Activated naive CD8-positive, alpha-beta T cell treated with anti-CD3 and anti-CD28 coated beads, Interleukin-2, amount 50 U/mL, for 24 hours (primary cell): ENCODE data around the gene R3HDM2.

Source experiments
- ATAC-seq: fragments of 150-1000 bp; cut with Tn5 transposase; one replicate; pipeline ENCODE4 v1.10.0; 2021
- DNase-seq: peaks from one replicate; pipeline ENCODE4 v3.0.0; 2021
- H3K27ac Mint-ChIP-seq: one replicate; pipeline ENCODE4 v1.8.0; 2021; ENCODE audit warnings: mild to moderate bottlenecking, mixed read lengths
- H3K27me3 Mint-ChIP-seq: one replicate; pipeline ENCODE4 v1.8.0; 2021; ENCODE audit warnings: mixed read lengths
- H3K36me3 Mint-ChIP-seq: one replicate; pipeline ENCODE4 v1.8.0; 2021; ENCODE audit warnings: low read depth, mixed read lengths
- H3K4me1 Mint-ChIP-seq: one replicate; pipeline ENCODE4 v1.8.0; 2021; ENCODE audit warnings: mixed read lengths
- H3K4me3 Mint-ChIP-seq: one replicate; pipeline ENCODE4 v1.8.0; 2021; ENCODE audit warnings: mild to moderate bottlenecking, moderate library complexity, mixed read lengths
- H3K9me3 Mint-ChIP-seq: one replicate; pipeline ENCODE4 v1.8.0; 2021; ENCODE audit warnings: mixed read lengths

R3HDM2 gene

DNA sequence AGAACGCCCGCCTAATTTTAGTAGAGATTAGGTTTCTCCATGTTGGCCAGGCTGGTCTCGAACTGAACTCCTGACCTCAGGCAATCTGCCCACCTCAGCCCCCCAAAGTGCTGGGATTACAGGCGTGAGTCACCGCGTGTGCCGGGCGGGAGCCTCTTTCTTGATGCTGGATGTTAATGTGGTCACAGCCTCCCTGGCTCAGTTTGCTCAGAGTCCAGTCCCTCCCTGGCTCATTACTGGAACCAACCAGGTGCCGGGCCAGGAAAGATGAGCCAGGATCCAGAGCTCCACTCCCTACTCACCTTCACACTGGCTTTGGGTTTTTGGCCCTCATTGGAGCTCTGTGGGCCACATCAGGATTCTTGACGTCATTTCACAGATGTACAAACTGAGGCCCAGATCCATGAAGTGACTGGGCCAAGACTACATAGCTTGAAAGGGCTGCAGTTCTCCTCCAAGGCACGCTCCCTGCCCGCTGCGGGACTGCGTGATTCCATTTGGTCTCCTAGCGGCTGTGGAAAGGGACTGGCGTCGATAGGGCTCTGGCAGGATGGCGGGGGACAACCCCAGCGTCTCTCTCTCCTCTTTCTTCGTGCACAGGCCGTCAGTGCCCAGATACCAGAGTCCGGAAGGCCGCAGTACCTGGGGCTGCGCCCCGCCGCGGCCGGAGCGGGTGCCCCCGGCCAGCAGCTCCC lies 206.4 kb downstream of the R3HDM2 start:
- Mint-ChIP-seq H3K27me3 (peaks cover 72% of the 10 kb centered on the region), H3K4me1 (peaks cover 63% of the 10 kb centered on the region), H3K4me3 (no peak overlapping the region), H3K36me3 (no peaks in the 10 kb centered on the region), H3K9me3 (no peaks in the 10 kb centered on the region), H3K27ac (no peak overlapping the region)
- ATAC-seq (no peak), DNase-seq (no peak)

DNA sequence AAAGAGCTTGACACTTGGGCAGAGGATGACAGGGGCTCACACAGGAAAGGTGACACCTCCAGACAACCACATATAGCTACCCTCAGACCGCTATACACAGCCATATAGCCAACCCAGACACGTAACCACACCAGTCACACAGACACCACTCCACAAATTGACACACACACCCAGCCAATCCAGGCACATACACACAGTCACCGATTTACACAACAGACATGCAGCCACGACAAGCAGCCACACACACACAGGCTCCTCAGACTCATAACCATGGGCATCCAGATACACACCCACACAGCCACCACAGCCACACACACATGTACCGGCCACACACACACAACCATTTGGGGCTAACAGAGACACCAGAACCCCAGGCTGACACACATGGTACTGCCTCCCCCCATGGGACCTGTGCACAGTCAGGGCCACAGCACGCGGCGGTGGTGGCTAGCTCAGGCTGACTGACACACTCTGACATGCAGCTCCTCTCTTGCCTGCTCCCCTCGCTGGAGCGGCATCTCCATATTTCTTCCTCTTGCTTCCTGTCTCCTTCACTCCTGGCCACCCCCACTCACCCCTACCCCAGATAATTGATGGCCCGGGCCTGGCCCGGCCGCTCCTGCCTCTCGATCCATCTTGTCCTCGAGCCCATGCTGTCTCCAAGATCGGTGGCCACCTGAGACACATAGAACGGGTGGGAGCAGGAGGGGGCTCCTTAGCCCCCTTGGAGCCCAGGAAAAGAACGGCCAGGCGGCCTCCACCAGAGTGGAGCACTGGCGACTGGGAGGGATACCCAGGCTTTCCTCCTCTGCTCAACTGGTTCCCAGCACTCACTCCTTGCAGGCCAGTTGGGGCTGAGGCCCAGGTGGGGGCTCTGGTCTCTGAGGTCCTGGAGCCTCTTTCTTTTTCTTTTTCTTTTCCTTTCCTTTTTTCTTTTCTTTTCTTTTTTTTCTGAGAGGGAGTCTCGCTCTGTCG lies 207.4 kb downstream of the R3HDM2 start:
- ATAC-seq = peak; percentile 69
- Mint-ChIP-seq H3K27ac (peak overlapping the region; percentile 3), H3K9me3 (no peaks in the 10 kb centered on the region), H3K36me3 (no peaks in the 10 kb centered on the region), H3K27me3 (peaks cover 81% of the 10 kb centered on the region), H3K4me3 (peak overlapping the region; percentile 5), H3K4me1 (peaks cover 54% of the 10 kb centered on the region)
- DNase-seq = no peak

DNA sequence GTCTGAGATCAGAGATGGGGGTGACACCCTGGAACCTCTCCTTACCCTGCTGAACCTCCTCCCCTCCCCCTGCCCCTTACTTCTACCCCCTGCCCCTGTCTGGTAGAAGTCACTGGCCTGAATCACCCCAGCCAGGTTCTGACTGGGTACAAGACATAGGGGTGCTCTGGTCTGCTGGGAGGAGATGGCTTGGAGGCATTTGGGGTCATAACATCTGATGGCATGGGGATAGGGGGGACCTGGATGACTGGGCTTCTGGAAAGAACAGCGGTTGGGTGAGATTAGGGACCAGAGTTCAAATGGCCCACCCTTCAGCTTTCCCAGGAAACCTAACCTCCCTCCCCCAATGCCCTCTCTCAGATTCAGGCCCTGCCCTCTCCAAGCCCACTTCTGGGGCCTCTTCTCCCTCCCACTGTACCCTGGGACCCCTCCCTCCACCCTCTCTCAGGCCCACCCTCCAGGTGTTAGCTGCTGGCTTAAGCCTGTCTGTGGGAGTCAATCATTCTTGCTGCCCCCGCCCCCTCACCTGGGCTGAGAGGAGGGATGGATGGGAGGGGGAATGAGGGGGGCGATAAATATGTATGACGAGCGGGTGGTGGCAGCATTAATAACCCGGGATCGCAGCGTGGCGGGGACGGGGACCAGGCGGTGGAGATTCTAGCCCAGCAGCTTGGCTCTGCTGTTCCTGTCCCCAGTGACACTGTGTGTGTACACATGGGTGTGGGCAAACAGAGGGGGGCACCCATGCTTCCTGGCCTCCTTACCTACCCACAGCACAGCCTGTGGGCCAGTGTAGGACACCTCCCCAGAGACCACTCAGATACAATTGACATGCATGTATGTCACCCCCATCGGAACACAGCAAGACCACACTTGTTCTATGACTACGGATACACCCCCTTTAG lies 208.3 kb downstream of the R3HDM2 start:
- H3K36me3 Mint-ChIP-seq = no peaks in the 10 kb centered on the region
- DNase-seq (no peak), ATAC-seq (no peak)
- H3K27ac Mint-ChIP-seq = peak overlapping the region; percentile 3
- peak overlapping the region; percentile 5 for H3K4me3 Mint-ChIP-seq
- H3K4me1 Mint-ChIP-seq = peaks cover 54% of the 10 kb centered on the region
- H3K9me3 Mint-ChIP-seq = no peaks in the 10 kb centered on the region
- H3K27me3 Mint-ChIP-seq = peaks cover 87% of the 10 kb centered on the region

DNA sequence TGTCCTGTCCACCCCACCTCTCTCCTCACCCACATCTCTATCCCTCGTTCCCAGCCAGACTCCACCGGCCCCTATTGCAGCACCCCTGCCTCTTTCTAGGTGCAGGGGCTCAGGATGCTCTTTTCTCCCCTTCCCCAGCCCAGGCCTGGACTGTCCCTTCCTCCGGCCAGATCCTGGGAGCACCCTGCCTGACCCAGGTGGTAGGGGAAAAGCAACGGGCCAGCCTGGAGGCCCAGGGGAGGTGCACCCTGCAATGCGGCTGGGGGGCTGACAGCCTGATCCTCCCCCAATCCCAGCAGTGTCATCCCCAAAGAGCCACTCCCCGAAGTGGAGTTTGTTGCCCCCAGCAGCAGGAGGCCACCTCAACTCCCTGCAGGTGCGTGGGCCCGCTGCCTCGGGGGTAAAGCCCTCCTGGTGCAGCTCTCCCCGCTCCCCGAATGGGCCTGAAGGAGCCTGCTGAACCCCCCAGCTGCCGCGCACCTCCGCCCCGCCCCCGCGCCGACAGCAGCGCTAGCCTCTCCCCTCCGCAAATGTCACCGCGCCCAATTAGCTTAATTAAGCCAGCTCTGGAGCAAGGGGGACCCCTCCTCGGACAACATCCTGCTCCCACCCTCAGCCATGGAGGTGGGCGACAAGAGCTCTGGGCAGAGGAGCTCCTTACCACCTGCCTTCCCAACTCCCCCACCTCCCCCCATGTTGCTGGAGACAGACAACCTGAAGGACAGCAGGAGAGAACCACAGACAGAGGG lies 209.5 kb downstream of the R3HDM2 start:
- DNase-seq = no peak
- Mint-ChIP-seq H3K4me1 (peaks cover 49% of the 10 kb centered on the region), H3K36me3 (no peaks in the 10 kb centered on the region), H3K27ac (no peak overlapping the region), H3K27me3 (peaks cover 83% of the 10 kb centered on the region), H3K4me3 (no peak overlapping the region), H3K9me3 (no peaks in the 10 kb centered on the region)
- no peak for ATAC-seq

DNA sequence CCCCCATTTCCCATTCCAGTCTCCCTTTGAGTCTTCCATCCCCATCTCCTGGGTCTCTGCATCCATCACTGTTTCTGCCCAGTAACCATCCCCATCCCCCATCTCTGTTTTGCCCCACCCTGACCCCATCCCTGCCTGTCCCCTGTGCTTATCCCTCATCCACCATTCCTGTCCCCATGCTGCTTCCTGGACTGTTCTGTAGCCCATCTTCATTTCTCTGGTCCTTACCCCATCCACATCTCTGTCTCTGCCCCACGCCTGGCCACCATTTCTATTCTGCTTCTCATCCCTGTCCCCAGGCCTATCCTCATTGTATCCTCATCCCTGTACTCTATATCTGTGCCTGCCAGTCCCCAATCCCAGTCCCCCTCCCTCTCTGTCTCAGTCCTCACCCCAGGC lies 210.1 kb downstream of the R3HDM2 start:
- H3K4me3 Mint-ChIP-seq = no peak overlapping the region

DNA sequence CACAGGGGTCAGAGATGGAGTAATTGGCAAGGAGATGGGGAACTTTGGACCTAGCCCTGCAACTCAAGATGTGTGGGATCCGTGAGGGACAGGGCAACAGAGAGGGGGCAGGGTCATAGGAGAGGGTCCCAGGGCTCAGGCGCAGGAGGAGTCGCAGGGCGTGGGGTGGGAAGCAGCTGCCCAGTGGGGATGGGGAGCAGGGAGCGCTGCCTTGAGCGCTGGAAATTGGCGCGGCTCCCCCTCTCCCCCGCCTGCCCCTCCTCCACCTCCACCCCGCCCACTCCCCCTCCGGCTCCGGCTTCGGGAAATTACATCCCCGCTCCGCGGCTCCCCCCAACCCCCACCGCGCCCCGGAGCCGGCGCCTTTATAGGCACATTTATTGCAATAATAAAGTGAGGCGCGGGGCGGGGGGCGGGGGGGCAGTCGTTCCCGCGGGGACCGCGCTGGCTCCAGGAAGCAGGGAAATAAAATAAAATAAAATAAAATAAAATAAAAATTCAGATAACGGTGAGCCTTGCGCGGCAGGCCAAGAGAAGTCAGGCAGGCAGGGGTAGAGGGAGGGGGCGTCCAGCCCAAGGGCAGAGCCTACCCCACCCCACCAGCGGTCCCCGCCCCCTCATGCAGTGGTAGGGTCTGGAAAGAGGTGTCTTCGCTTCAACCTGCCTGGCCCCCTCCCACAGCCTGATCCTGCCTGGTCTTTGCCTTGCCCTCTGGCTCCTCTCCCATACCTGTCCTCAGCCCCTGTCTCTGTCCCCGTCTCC lies 210.7 kb downstream of the R3HDM2 start:
- Mint-ChIP-seq H3K4me3 (no peak overlapping the region), H3K9me3 (no peaks in the 10 kb centered on the region), H3K27ac (no peak overlapping the region), H3K36me3 (no peaks in the 10 kb centered on the region), H3K4me1 (peaks cover 47% of the 10 kb centered on the region), H3K27me3 (peaks cover 83% of the 10 kb centered on the region)
- no peak for DNase-seq
- no peak for ATAC-seq

More for the DNA sequence above, 210.1 kb downstream of the R3HDM2 start:
- peaks cover 46% of the 10 kb centered on the region for H3K4me1 Mint-ChIP-seq
- DNase-seq (no peak), ATAC-seq (no peak)
- no peak overlapping the region for H3K27ac Mint-ChIP-seq
- H3K9me3 Mint-ChIP-seq = no peaks in the 10 kb centered on the region
- H3K36me3 Mint-ChIP-seq = no peaks in the 10 kb centered on the region
- peaks cover 82% of the 10 kb centered on the region for H3K27me3 Mint-ChIP-seq

DNA sequence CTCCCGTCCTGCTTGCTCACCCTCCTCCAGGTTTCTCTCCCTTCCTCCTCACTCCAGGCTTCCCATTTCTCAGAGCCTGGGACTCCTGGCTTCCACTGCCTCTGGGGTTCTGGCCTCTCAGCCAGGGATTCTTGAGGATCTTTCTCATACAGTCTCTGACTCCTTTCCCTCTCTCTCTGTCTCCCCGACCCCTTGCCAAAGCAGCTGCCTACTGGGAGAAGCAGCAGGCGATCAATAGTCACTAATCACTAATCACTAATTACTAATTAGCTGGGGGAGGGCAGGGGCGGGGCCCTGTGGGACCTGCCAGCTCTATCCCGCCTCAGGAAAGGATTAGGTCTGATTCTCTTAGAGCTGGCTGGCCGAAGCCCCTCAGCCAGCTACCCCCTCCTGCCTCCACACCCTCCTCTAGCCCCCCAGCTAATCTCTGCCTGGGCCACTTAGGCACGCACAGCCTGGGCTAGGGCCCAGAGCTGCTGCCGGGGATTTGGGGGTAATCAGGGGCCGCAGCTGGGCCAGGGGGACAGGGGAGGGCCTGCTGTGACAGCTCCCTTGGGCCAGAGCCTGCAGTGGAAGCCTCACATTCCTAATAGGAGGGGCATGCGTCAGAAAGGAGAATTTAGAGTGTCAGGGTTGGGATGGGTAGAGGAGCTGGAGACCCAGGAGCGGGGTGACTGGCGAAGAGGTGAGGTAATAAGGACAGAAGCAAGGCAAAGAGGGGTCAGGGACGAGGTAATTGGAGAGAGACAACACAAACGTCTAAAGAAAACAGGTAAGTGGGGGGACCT lies 211.4 kb downstream of the R3HDM2 start:
- Mint-ChIP-seq H3K27ac (no peak overlapping the region), H3K4me1 (peaks cover 46% of the 10 kb centered on the region), H3K4me3 (no peak overlapping the region), H3K9me3 (no peaks in the 10 kb centered on the region), H3K27me3 (peaks cover 83% of the 10 kb centered on the region), H3K36me3 (no peaks in the 10 kb centered on the region)
- ATAC-seq = no peak
- no peak for DNase-seq

DNA sequence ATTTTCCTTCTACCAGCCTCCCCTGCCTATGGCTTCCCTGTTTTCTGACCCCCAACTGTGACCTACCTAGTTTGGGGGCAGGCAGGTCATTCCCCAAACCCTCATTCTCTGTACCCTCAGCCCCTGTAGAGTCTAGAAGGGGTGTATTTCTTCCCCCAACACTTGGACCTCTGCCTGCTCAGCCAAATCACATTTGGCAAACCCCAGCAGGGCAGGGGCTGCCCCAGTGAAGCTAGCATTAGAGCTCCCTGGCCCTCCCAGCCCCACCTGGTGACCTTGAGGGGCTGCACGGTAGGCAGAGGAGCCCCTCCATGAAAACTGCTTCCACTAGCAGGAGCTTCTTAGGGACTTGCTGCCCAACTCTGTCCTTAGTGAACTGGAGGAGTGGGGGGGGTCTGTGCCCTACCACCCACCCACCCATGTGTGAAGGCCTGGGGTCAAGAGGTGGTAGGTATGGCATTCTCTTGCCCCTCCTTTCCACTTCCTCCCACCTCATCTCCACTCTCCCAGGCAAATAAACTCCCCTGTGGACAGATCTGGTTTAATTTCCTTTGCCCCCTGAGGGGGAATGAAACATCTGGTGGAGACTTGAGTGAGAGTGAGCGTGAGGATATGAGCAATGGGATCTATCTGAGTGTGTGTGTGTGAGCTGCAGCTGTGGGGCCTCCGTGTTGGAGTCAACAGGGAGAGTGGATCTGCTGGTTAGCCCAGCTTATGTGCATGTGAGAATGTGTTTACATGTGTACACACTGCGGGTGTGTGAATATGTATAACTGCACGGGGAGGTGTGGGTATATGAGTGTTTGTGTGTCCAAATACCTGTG lies 212.6 kb downstream of the R3HDM2 start:
- ATAC-seq (no peak), DNase-seq (no peak)
- Mint-ChIP-seq H3K9me3 (no peaks in the 10 kb centered on the region), H3K27ac (no peak overlapping the region), H3K4me1 (peaks cover 51% of the 10 kb centered on the region), H3K36me3 (no peaks in the 10 kb centered on the region), H3K4me3 (no peak overlapping the region), H3K27me3 (peaks cover 84% of the 10 kb centered on the region)

DNA sequence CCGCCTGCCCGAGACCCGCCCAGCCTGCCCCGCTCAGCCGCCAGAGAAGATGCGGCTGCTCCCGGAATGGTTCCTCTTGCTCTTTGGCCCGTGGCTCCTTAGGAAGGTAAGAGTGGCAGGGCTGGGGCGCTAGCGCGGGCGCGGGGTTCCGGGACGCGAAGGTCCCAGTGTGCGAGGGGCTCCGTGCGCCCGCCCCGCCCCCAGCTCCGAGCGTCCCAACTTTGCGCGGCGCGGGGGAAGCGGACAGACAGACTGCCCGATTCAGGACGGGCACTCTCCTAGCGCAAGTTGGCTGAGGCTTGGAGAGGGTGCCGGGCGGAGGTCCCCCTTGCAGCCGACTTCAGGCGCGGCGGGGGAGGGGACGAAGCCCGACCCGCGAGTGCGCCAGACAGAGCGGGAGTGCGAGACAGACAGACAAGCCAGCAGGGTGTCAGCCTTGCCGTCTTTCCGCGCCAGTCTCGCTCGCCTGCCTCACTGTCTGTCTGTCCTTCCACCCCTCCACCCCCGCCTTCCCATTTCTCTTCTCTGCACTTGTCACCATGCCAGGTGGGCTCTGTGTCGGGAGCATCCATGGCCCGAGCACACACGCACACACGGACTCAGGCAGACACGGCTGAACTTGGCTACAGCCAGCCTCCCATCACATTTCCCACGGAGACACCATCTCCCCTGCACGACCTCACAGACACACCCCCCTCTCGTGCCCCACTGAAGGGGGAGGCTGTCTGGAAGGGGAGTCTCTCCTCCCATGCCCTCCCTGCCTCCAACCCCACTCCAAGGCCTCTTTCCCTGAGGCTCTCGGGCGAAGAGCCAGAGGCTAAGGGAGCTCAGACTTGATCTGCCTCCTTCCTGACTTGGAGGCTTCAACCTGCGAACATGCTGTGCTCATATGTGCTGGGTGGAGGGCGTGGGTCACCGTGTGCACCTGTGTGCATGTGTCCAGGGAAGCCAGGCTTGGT lies 213.6 kb downstream of the R3HDM2 start:
- peak overlapping the region; percentile 74 for H3K4me3 Mint-ChIP-seq
- H3K27me3 Mint-ChIP-seq = peaks cover 74% of the 10 kb centered on the region
- DNase-seq (no peak), ATAC-seq (no peak)
- H3K9me3 Mint-ChIP-seq = no peaks in the 10 kb centered on the region
- H3K36me3 Mint-ChIP-seq = no peaks in the 10 kb centered on the region
- H3K27ac Mint-ChIP-seq = no peak overlapping the region
- peaks cover 45% of the 10 kb centered on the region for H3K4me1 Mint-ChIP-seq

DNA sequence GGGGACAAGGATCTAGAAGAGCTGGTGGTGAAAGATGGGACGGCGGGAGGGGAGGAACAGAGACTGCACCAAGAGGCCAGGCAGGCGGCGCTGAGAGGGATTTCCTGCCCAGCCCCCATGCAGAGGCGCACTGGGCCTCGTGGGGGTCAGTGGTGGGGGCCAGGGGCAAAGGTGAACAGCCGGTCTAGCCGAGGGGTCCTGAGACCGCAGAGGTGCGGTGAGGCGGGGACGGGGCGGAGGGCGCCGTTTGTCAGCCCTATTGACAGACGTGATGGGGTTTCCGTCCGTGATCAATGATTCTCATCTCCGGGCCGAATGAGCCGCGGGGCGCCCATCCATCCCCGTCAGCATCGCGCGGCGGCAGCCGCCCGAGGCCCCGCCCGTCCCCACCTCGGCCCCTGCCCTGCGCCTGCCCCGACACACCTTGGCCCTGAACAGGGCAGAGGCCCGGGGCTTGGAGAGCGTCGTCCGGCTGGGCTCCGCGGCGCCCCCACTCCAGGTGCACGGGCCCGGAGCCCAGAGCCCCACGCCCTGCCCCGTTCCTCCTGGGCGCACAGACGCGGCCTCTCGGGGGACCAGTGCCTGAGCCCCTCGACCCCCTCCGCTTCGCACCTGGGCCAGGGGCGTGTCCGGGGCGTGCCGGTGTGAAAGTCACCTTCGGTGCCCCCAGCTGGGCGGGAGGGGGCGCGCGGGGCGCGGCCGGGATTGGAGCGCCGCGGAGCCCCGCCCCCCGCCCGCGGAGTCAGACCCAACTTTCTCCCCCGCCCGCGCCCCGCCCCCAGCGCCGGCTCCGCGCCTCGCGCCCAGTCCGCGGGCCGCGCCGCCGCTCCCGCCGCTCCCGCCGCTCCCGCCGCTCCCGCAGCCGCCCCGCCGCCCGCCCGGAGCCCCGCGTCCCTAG lies 214.6 kb downstream of the R3HDM2 start, which contains the start of gene NXPH4:
NXPH4 (plus strand) TSS at position 781 of the 898 bp plus-strand sequence. CDS start 176 bp downstream, outside the sequence.
- peak within 1 kb of the TSS; percentile 74 for H3K4me3 Mint-ChIP-seq
- H3K9me3 Mint-ChIP-seq = no peaks in the 10 kb centered on the region
- no peaks in the 10 kb centered on the region for H3K36me3 Mint-ChIP-seq
- ATAC-seq = peak; percentile 6
- DNase-seq = peak; percentile 60
- peaks cover 65% of the 10 kb centered on the region for H3K27me3 Mint-ChIP-seq
- no peak within 1 kb of the TSS for H3K27ac Mint-ChIP-seq
- H3K4me1 Mint-ChIP-seq = peaks cover 38% of the 10 kb centered on the region
